ENCODE results near the gene SLC37A2.

DNA sequence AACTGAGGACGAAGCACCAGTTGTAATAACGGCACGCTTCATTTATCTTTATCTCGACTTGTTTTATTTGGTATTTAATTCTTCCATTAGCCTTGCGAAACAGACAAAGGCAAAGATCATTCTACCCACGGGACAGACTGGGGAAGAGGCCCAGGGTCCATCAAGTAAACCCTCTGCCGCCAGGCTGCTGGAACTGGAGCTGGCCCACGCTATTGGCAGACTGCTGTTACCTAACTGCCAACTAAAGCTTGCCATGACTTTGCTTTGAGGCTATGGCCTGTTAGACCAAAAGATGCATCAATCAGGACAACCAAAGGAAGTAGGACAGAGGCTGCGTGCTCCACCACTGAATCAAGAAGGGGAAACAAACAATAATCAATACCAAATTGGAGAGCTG lies 49.1 kb downstream of the SLC37A2 start:
- TF ChIP-seq EZH2 (IDR thresholded peaks at IDR 0.05; ENCODE audit: borderline replicate concordance, low read depth, low read length, poor library complexity, severe bottlenecking): no peak
- TF ChIP-seq, protein P1, sequence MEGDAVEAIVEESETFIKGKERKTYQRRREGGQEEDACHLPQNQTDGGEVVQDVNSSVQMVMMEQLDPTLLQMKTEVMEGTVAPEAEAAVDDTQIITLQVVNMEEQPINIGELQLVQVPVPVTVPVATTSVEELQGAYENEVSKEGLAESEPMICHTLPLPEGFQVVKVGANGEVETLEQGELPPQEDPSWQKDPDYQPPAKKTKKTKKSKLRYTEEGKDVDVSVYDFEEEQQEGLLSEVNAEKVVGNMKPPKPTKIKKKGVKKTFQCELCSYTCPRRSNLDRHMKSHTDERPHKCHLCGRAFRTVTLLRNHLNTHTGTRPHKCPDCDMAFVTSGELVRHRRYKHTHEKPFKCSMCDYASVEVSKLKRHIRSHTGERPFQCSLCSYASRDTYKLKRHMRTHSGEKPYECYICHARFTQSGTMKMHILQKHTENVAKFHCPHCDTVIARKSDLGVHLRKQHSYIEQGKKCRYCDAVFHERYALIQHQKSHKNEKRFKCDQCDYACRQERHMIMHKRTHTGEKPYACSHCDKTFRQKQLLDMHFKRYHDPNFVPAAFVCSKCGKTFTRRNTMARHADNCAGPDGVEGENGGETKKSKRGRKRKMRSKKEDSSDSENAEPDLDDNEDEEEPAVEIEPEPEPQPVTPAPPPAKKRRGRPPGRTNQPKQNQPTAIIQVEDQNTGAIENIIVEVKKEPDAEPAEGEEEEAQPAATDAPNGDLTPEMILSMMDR (conservative IDR thresholded peaks at IDR 0.05; ENCODE audit: low read depth, low read length): no peak

Data from A673 (cell line).